Measurements from ENCODE around the gene SIGLEC7. TPM values are rescaled to one million over a fixed set of nuclear protein-coding genes. Genes with fewer than 3 reads are reported as not detected.

Gene SIGLEC7
- total and polyA plus RNA-seq, 11 donors = 0.51 to 6.1 (median 1.0) TPM; not detected in 2

GRCh38 chr19:51143486-51143885, 1.4 kb downstream of the SIGLEC7 start:
- Histone ChIP-seq H3K36me3 (no peaks in the 10 kb centered on the region), H3K27me3 (peaks cover 0 to 24% (median 0%) of the 10 kb centered on the region in 9 donors), H3K27ac (peak overlapping the region in 1 of 12 donors; percentile 90), H3K9me3 (peaks cover 0 to under 1% (median 0%) of the 10 kb centered on the region in 12 donors), H3K4me1 (peaks cover 0 to 65% (median 0%) of the 10 kb centered on the region in 12 donors), H3K4me3 (peak overlapping the region in 1 of 12 donors; percentile 35)
- ATAC-seq (no peak), DNase-seq (no peak)
- intact Hi-C loops (cut with DNase I) = no loop called here
- TF ChIP-seq CTCF (IDR thresholded peaks at IDR 0.05) (no peak), POLR2A (IDR thresholded peaks at IDR 0.05) (no peak)
- WGBS, 4 donors = 73 to 88% (median 82%) methylated on average over 3 to 5 of the region's 5 CpGs

- no peak for TF ChIP-seq CTCF (IDR thresholded peaks at IDR 0.05)
- no peak for TF ChIP-seq POLR2A (IDR thresholded peaks at IDR 0.05)
- Histone ChIP-seq H3K4me3 (no peak overlapping the region), H3K27ac (no peak overlapping the region), H3K4me1 (peaks cover 0 to 65% (median 0%) of the 10 kb centered on the region in 12 donors), H3K36me3 (no peaks in the 10 kb centered on the region), H3K27me3 (peaks cover 0 to 16% (median 0%) of the 10 kb centered on the region in 9 donors), H3K9me3 (peaks cover 0 to 5% (median 0%) of the 10 kb centered on the region in 12 donors)
- no peak for ATAC-seq
- intact Hi-C loops (cut with DNase I) = no loop called here
- no peak for DNase-seq
- 77 to 85% (median 80%) methylated on average over 7 to 11 of the region's 11 CpGs for WGBS, 4 donors
Measured at GRCh38 chr19:51144482-51145045, 2.5 kb downstream of the SIGLEC7 start.

- Histone ChIP-seq H3K4me1 (peaks cover 0 to 63% (median 0%) of the 10 kb centered on the region in 12 donors), H3K9me3 (peaks cover 0 to 6% (median 0%) of the 10 kb centered on the region in 12 donors), H3K27ac (no peak overlapping the region), H3K4me3 (no peak overlapping the region), H3K36me3 (no peaks in the 10 kb centered on the region), H3K27me3 (peaks cover 0 to 5% (median 0%) of the 10 kb centered on the region in 9 donors)
- no peak for ATAC-seq
- WGBS, 4 donors = 55 to 72% (median 68%) methylated on average over 2 to 4 of the region's 4 CpGs
- DNase-seq = no peak
- intact Hi-C loops (cut with DNase I) = no loop called here
- TF ChIP-seq POLR2A (IDR thresholded peaks at IDR 0.05) (no peak), CTCF (IDR thresholded peaks at IDR 0.05) (no peak)
Measured at GRCh38 chr19:51145916-51146493, 3.9 kb downstream of the SIGLEC7 start.

GRCh38 chr19:51146751-51147150, 4.7 kb downstream of the SIGLEC7 start:
- 79 to 91% (median 88%) methylated on average over 4 to 7 of the region's 7 CpGs for WGBS, 4 donors
- Histone ChIP-seq H3K27ac (no peak overlapping the region), H3K9me3 (peaks cover 0 to 6% (median 0%) of the 10 kb centered on the region in 12 donors), H3K4me3 (no peak overlapping the region), H3K27me3 (peaks cover 0 to 2% (median 0%) of the 10 kb centered on the region in 9 donors), H3K36me3 (no peaks in the 10 kb centered on the region), H3K4me1 (peaks cover 0 to 56% (median 0%) of the 10 kb centered on the region in 12 donors)
- intact Hi-C loops (cut with DNase I) = no loop called here
- no peak for DNase-seq
- no peak for ATAC-seq
- TF ChIP-seq CTCF (IDR thresholded peaks at IDR 0.05) (no peak), POLR2A (IDR thresholded peaks at IDR 0.05) (no peak)

Measured in heart left ventricle (tissue), 16 donors.